Activated CD8-positive, alpha-beta T cell treated with anti-CD3 and anti-CD28 coated beads for 36 hours (primary cell): ENCODE data around the gene RC3H2. TPM values are rescaled to one million over a fixed set of nuclear protein-coding genes. Genes with fewer than 3 reads are reported as not detected.
"Not testable (repeated sequence)": the region's sequence is repeated elsewhere in the genome, so short reads cannot be mapped to it uniquely, and the experiment has no call there.

Experiments
- ATAC-seq: fragments of 200-7000 bp; cut with Tn5 transposase; one replicate; pipeline ENCODE4 v1.10.0; 2021; ENCODE audit warnings: mild to moderate bottlenecking, moderate library complexity
- CTCF ChIA-PET: fragments of 350-600 bp; sonication (Branson Sonifier 250); formaldehyde crosslinking; loops from one replicate; lab custom pipeline; 2021; ENCODE audit warnings: antibody characterized with exemption; lab: Charles Lee
- POLR2A ChIA-PET: fragments of 350-600 bp; sonication (Branson Sonifier 250); formaldehyde crosslinking; loops from one replicate; lab custom pipeline; 2021; ENCODE audit warnings: antibody characterized with exemption; lab: Charles Lee
- DNase-seq: peaks from one replicate; pipeline ENCODE4 v3.0.0-alpha.2; 2020
- H3K27ac Mint-ChIP-seq: one replicate; pipeline ENCODE4 v1.8.0; 2021; ENCODE audit warnings: mild to moderate bottlenecking, mixed read lengths
- H3K27me3 Mint-ChIP-seq: one replicate; pipeline ENCODE4 v1.8.0; 2021; ENCODE audit warnings: mixed read lengths
- H3K36me3 Mint-ChIP-seq: one replicate; pipeline ENCODE4 v1.8.0; 2021; ENCODE audit warnings: low read depth, mixed read lengths
- H3K4me1 Mint-ChIP-seq: one replicate; pipeline ENCODE4 v1.8.0; 2021; ENCODE audit warnings: low read depth, mixed read lengths
- H3K4me3 Mint-ChIP-seq: one replicate; pipeline ENCODE4 v1.8.0; 2021; ENCODE audit warnings: mild to moderate bottlenecking, moderate library complexity, mixed read lengths
- H3K9me3 Mint-ChIP-seq: one replicate; pipeline ENCODE4 v1.8.0; 2021; ENCODE audit warnings: mixed read lengths
- CTCF ChIP-seq: fragments of 200-600 bp; IDR thresholded peaks from one replicate; pipeline ENCODE4 v1.8.0; 2022; ENCODE audit warnings: antibody characterized with exemption, mild to moderate bottlenecking
- intact Hi-C: fragments of 100-400 bp; cut with micrococcal nuclease; formaldehyde crosslinking; loops from one replicate; pipeline ENCODE4 v1.10.0; 2022
- total RNA-seq, 2 experiments: library from RNA; stranded (reverse); gene quantifications; one replicate each; pipeline ENCODE4 v1.2.3, GENCODE V29; 2021

RC3H2 gene
- total RNA-seq, 2 experiments from 2014 or later = 22.7 to 22.8 TPM

GRCh38 chr9:122846371-122846940 is 58.7 kb downstream of the RC3H2 start:
- H3K27ac Mint-ChIP-seq = peak overlapping the region; percentile 82
- no peaks in the 10 kb centered on the region for H3K9me3 Mint-ChIP-seq
- ChIA-PET CTCF (no interaction called here), POLR2A (no interaction called here)
- no peak for DNase-seq
- no peak for TF ChIP-seq CTCF
- peaks cover 36% of the 10 kb centered on the region for H3K36me3 Mint-ChIP-seq
- no peaks in the 10 kb centered on the region for H3K27me3 Mint-ChIP-seq
- peak; percentile 69 for ATAC-seq
- H3K4me1 Mint-ChIP-seq = peaks cover 40% of the 10 kb centered on the region
- no peak overlapping the region for H3K4me3 Mint-ChIP-seq
- intact Hi-C loops = no loop called here

GRCh38 chr9:122845116-122845515 is 60.0 kb downstream of the RC3H2 start:
- intact Hi-C loops = no loop called here
- H3K36me3 Mint-ChIP-seq = peaks cover 25% of the 10 kb centered on the region
- no peak for TF ChIP-seq CTCF
- ATAC-seq (no peak), DNase-seq (no peak)
- H3K4me3 Mint-ChIP-seq = no peak overlapping the region
- CTCF ChIA-PET = interaction anchor here (1.1 to 2.2 kb wide), 2 partner anchors 9 to 10 kb away, joined by 4 to 12 read pairs; no protein-coding TSS in a partner anchor
- POLR2A ChIA-PET = interaction anchor here (1.6 kb wide), 1 partner anchor 10 kb away, joined by 8 read pairs; no protein-coding TSS in a partner anchor
- H3K27me3 Mint-ChIP-seq = no peaks in the 10 kb centered on the region
- H3K4me1 Mint-ChIP-seq = peaks cover 38% of the 10 kb centered on the region
- no peaks in the 10 kb centered on the region for H3K9me3 Mint-ChIP-seq
- no peak overlapping the region for H3K27ac Mint-ChIP-seq

GRCh38 chr9:122844137-122844536 is 61.0 kb downstream of the RC3H2 start:
- H3K27ac Mint-ChIP-seq = no peak overlapping the region
- ATAC-seq (no peak), DNase-seq (no peak)
- no peaks in the 10 kb centered on the region for H3K27me3 Mint-ChIP-seq
- no peak overlapping the region for H3K4me3 Mint-ChIP-seq
- POLR2A ChIA-PET = interaction anchor here (0.8 to 1.6 kb wide), 2 partner anchors 9 to 21 kb away, joined by 3 to 8 read pairs; no protein-coding TSS in a partner anchor
- H3K36me3 Mint-ChIP-seq = peaks cover 21% of the 10 kb centered on the region
- CTCF ChIA-PET = interaction anchor here (1.2 to 2.2 kb wide), 2 partner anchors 9 to 11 kb away, joined by 3 to 12 read pairs; no protein-coding TSS in a partner anchor
- TF ChIP-seq CTCF = no peak
- no peaks in the 10 kb centered on the region for H3K9me3 Mint-ChIP-seq
- peaks cover 35% of the 10 kb centered on the region for H3K4me1 Mint-ChIP-seq
- intact Hi-C loops = no loop called here

- intact Hi-C loops = no loop called here
- ChIA-PET CTCF (no interaction called here), POLR2A (no interaction called here)
- no peaks in the 10 kb centered on the region for H3K27me3 Mint-ChIP-seq
- no peak for TF ChIP-seq CTCF
- ATAC-seq (no peak), DNase-seq (no peak)
- H3K4me1 Mint-ChIP-seq = peaks cover 17% of the 10 kb centered on the region
- no peak overlapping the region for H3K4me3 Mint-ChIP-seq
- H3K27ac Mint-ChIP-seq = no peak overlapping the region
- H3K9me3 Mint-ChIP-seq = no peaks in the 10 kb centered on the region
- H3K36me3 Mint-ChIP-seq = peaks cover 9% of the 10 kb centered on the region
These were observed 63.7 kb downstream of the RC3H2 start for GRCh38 chr9:122841501-122841900.

GRCh38 chr9:122838441-122838840 is 66.7 kb downstream of the RC3H2 start:
- intact Hi-C loops, H3K4me3 Mint-ChIP-seq, POLR2A ChIA-PET, ATAC-seq, H3K27ac Mint-ChIP-seq, DNase-seq, H3K36me3 Mint-ChIP-seq, CTCF ChIA-PET, H3K9me3 Mint-ChIP-seq, H3K27me3 Mint-ChIP-seq: not testable (repeated sequence)
- H3K4me1 Mint-ChIP-seq = peaks cover 12% of the 10 kb centered on the region
